Stimulated activated effector memory CD8-positive, alpha-beta T cell treated with anti-CD3 and anti-CD28 coated beads, Interleukin-12 subunit alpha, Interleukin-12 subunit beta, amount 100 ng/mL, for 72 hours (primary cell): ENCODE results near the gene PHOX2A.

Source experiments
- ATAC-seq: fragments of 150-1000 bp; cut with Tn5 transposase; 2 replicates; pipeline ENCODE4 v1.10.0; 2021
- DNase-seq, 2 donors: peaks; one replicate each; pipeline ENCODE4 v3.0.0; 2021 to 2022; ENCODE audit warnings: low spot score in 2 of 2
- H3K27ac Mint-ChIP-seq: one replicate; pipeline ENCODE4 v1.8.0; 2022; ENCODE audit warnings: mild to moderate bottlenecking, mixed read lengths
- H3K36me3 Mint-ChIP-seq: one replicate; pipeline ENCODE4 v1.8.0; 2022; ENCODE audit warnings: mild to moderate bottlenecking, mixed read lengths
- H3K4me1 Mint-ChIP-seq: one replicate; pipeline ENCODE4 v1.8.0; 2022; ENCODE audit warnings: mixed read lengths
- H3K4me3 Mint-ChIP-seq: one replicate; pipeline ENCODE4 v1.8.0; 2022; ENCODE audit warnings: mild to moderate bottlenecking, mixed read lengths
- H3K9me3 Mint-ChIP-seq: one replicate; pipeline ENCODE4 v1.8.0; 2022; ENCODE audit warnings: mixed read lengths

Gene PHOX2A

GRCh38 chr11:72259490-72259889 is 15.5 kb upstream of the PHOX2A start:
- H3K4me1 Mint-ChIP-seq: peaks cover 7% of the 10 kb centered on the region
- no peak overlapping the region for H3K27ac Mint-ChIP-seq
- DNase-seq: no peak
- no peaks in the 10 kb centered on the region for H3K9me3 Mint-ChIP-seq
- H3K36me3 Mint-ChIP-seq: no peaks in the 10 kb centered on the region
- H3K4me3 Mint-ChIP-seq: no peak overlapping the region
- ATAC-seq: no peak

GRCh38 chr11:72257570-72257969 is 13.6 kb upstream of the PHOX2A start:
- no peak overlapping the region for H3K4me3 Mint-ChIP-seq
- no peaks in the 10 kb centered on the region for H3K36me3 Mint-ChIP-seq
- H3K4me1 Mint-ChIP-seq: no peaks in the 10 kb centered on the region
- no peaks in the 10 kb centered on the region for H3K9me3 Mint-ChIP-seq
- no peak for DNase-seq
- no peak overlapping the region for H3K27ac Mint-ChIP-seq
- ATAC-seq: no peak

- H3K27ac Mint-ChIP-seq: no peak overlapping the region
- no peaks in the 10 kb centered on the region for H3K9me3 Mint-ChIP-seq
- H3K36me3 Mint-ChIP-seq: no peaks in the 10 kb centered on the region
- DNase-seq (peak in 1 of 2 donors; percentile 33), ATAC-seq (no peak)
- H3K4me3 Mint-ChIP-seq: no peak overlapping the region
- no peaks in the 10 kb centered on the region for H3K4me1 Mint-ChIP-seq
These were observed 10.5 kb upstream of the PHOX2A start for GRCh38 chr11:72254299-72254993.

DNA sequence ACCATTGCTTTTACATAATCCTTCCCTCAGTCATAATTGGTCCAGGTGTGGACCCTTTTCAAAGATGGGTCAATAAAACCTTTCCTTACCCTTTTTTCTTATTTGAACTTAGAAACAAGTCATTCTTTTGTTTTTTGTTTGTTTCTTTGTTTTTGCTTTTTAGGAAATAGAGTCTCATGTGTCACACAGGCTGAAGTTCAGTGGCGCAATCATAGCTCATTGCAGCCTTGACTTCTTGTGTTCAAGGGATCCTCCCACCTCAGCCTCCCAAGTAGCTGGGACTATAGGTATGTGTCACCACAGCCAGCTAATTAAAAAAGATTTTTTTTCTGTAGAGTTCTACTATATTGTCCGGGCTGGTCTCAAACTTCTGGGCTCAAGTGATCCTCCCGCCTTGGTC is 9.4 kb upstream of the PHOX2A start:
- Mint-ChIP-seq H3K27ac (no peak overlapping the region), H3K36me3 (no peaks in the 10 kb centered on the region), H3K4me1 (no peaks in the 10 kb centered on the region), H3K4me3 (no peak overlapping the region), H3K9me3 (no peaks in the 10 kb centered on the region)
- ATAC-seq: no peak
- DNase-seq: no peak

GRCh38 chr11:72251614-72252013 is 7.6 kb upstream of the PHOX2A start:
- H3K36me3 Mint-ChIP-seq: no peaks in the 10 kb centered on the region
- no peak for DNase-seq
- H3K4me1 Mint-ChIP-seq: no peaks in the 10 kb centered on the region
- H3K4me3 Mint-ChIP-seq: no peak overlapping the region
- no peaks in the 10 kb centered on the region for H3K9me3 Mint-ChIP-seq
- no peak overlapping the region for H3K27ac Mint-ChIP-seq
- ATAC-seq: no peak

GRCh38 chr11:72250661-72251464 is 6.9 kb upstream of the PHOX2A start:
- H3K4me3 Mint-ChIP-seq: no peak overlapping the region
- H3K36me3 Mint-ChIP-seq: no peaks in the 10 kb centered on the region
- no peak for DNase-seq
- H3K9me3 Mint-ChIP-seq: no peaks in the 10 kb centered on the region
- H3K4me1 Mint-ChIP-seq: no peaks in the 10 kb centered on the region
- ATAC-seq: no peak
- no peak overlapping the region for H3K27ac Mint-ChIP-seq

DNA sequence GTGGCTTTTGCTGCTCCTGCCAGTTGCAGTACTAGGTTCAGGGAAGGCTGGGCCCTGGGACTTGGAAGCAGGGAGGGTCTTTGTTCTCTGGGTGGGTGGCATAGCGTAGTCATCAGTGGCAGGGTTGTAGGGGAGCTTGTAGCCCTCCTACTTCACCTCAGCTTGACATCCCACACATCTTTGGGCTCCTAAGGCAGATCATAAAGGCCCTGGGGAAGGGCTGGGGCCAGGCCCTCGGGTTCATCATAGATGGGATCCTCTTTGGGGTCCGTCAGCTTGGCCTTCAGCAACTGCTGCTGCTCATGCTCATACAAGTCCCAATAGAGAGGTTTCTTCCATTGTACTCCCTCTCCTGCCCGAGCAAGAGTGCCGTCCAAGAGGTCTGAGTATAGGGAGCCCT is 6.0 kb upstream of the PHOX2A start:
- Mint-ChIP-seq H3K4me1 (peaks cover 1% of the 10 kb centered on the region), H3K9me3 (no peaks in the 10 kb centered on the region), H3K36me3 (no peaks in the 10 kb centered on the region), H3K4me3 (no peak overlapping the region), H3K27ac (no peak overlapping the region)
- ATAC-seq (no peak), DNase-seq (no peak)

- H3K4me3 Mint-ChIP-seq: no peak overlapping the region
- no peaks in the 10 kb centered on the region for H3K9me3 Mint-ChIP-seq
- H3K4me1 Mint-ChIP-seq: peaks cover 18% of the 10 kb centered on the region
- H3K27ac Mint-ChIP-seq: no peak overlapping the region
- H3K36me3 Mint-ChIP-seq: no peaks in the 10 kb centered on the region
- ATAC-seq (no peak), DNase-seq (peak in 1 of 2 donors; percentile 41)
These were observed 3.6 kb upstream of the PHOX2A start for GRCh38 chr11:72247584-72247983.

DNA sequence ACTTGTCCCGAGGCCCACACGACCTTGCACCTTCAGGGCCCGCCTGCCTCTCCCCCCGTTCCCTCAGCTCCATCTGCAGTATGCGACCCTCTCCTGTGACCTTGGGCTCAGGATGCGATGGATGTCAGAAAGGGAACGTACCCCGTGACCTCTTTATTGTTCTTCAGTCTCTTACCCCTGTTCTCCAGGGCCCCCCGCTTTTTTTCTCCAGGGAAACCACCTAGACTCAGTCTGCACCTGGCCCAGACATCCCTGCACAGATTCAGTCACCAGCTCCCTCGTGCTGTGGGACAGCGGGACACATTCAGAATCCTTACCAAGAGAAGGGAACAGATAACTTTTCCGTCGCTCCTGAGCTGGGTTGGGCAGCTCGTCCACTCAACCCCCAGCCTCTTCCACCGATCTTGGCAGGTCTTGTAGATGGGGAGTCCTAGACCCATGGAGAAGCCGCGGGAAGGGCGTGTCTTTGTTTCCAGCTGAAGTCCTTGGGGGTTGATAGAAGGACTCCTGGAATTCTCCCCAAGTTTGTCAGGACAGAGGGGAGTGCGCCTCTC is 1.4 kb upstream of the PHOX2A start:
- no peak overlapping the region for H3K27ac Mint-ChIP-seq
- H3K9me3 Mint-ChIP-seq: no peaks in the 10 kb centered on the region
- no peaks in the 10 kb centered on the region for H3K36me3 Mint-ChIP-seq
- H3K4me3 Mint-ChIP-seq: peak overlapping the region; percentile 2
- ATAC-seq (no peak), DNase-seq (peak in 1 of 2 donors; percentile 47)
- peaks cover 41% of the 10 kb centered on the region for H3K4me1 Mint-ChIP-seq

GRCh38 chr11:72244361-72245262 is 636 bp upstream of the PHOX2A start:
- Mint-ChIP-seq H3K9me3 (no peaks in the 10 kb centered on the region), H3K27ac (no peak overlapping the region), H3K4me1 (peaks cover 44% of the 10 kb centered on the region), H3K36me3 (no peaks in the 10 kb centered on the region), H3K4me3 (peak overlapping the region; percentile 2)
- no peak for ATAC-seq
- DNase-seq: peak in 1 of 2 donors; percentile 50

DNA sequence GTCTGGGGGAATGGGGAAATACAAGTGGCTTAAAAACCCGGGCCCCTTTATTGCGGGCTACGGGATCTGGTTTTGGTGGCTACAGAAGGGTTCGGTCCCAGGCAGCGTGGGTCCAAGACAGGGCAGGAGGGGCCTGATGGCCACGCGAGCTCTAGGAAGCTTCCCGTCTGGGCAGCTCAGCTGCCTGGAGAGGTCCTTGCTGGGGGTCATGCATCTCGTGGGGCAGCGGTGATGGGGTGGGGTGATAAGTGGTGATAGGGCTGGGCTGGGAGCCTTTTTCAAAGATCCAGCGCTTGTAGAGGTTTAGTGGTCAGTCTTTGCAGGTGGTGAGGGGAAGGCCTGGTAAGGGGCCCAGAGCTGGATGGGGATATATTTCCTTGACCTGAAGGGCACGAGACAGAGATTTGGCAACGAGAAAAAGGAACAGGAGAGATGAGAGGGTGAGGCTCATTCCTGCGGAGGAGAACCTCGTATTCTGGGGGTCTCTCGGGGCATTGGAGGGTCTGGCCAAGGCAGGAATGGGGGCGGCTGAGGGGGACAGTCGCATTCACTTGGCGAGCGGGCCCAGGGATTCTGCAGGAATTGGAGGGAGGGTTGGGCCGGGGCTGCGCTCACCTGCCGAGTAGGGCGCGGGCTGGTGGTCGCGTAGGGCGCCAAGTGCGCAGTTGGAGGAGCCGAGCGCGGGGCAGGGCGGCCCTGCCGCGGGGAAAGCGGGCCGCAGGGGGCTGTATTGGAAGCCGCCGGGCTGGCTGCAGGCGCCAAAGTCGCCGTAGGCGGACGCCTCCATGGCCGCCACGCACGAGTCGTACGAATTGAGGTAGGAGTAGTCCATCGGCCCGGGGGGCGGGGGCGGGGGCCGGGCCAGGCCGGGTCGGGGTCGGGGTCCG is 560 bp downstream of the PHOX2A start:
- no peak for DNase-seq
- Mint-ChIP-seq H3K9me3 (no peaks in the 10 kb centered on the region), H3K4me1 (peaks cover 53% of the 10 kb centered on the region), H3K27ac (no peak overlapping the region), H3K4me3 (peak overlapping the region; percentile 37), H3K36me3 (no peaks in the 10 kb centered on the region)
- ATAC-seq: no peak

- H3K4me3 Mint-ChIP-seq: no peak overlapping the region
- peaks cover 53% of the 10 kb centered on the region for H3K4me1 Mint-ChIP-seq
- H3K36me3 Mint-ChIP-seq: peaks cover under 1% of the 10 kb centered on the region
- no peak overlapping the region for H3K27ac Mint-ChIP-seq
- ATAC-seq (no peak), DNase-seq (peak in 1 of 2 donors; percentile 41)
- no peaks in the 10 kb centered on the region for H3K9me3 Mint-ChIP-seq
These were observed 1.8 kb downstream of the PHOX2A start for GRCh38 chr11:72242141-72242540.

DNA sequence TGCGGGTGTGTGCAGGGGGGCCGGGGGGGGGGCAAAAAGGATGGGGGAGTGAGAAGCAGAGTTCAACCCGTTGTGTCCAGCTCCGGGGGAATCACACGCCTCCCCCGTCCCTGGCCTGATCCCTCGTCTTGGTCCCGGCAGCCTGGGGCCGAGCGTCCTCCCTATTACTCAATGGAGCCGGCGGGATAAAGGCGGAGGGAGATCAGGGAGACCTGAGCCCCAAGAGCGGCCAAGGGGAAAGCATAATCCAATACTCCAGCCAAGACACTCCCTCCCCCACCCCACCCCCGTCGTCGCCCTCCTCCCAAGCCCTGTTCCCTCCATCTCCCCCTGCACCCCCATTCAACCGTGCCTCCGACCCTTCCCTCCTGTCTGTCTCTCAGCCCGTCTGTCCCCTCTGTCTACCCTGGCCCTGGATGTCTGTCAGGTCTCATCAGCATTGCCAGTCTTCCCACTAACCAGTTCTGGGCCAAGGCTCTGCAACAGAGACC is 2.6 kb downstream of the PHOX2A start:
- DNase-seq: peak in 1 of 2 donors; percentile 48
- Mint-ChIP-seq H3K36me3 (peaks cover 9% of the 10 kb centered on the region), H3K27ac (no peak overlapping the region), H3K4me1 (peaks cover 53% of the 10 kb centered on the region), H3K9me3 (no peaks in the 10 kb centered on the region), H3K4me3 (no peak overlapping the region)
- no peak for ATAC-seq
